ENCODE measurements around the gene RAPGEF2.

- TF ChIP-seq CTCF (IDR thresholded peaks at IDR 0.05): no peak
- no peak for TF ChIP-seq POLR2A (IDR thresholded peaks at IDR 0.05)
These were observed 6.4 kb upstream of the RAPGEF2 start for GRCh38 chr4:159096434-159096833.

All from thyroid gland (tissue), 4 donors.